SKM-1 treated with dmso at 0.1 percent for 144 hours (cell line): ENCODE data around the gene TIGAR.

ENCODE experiments used
- DNase-seq: peaks from one replicate; lab custom pipeline; 2025; ENCODE audit not compliant: unreplicated experiment; lab: John Stamatoyannopoulos, UW

TIGAR gene, protein sequence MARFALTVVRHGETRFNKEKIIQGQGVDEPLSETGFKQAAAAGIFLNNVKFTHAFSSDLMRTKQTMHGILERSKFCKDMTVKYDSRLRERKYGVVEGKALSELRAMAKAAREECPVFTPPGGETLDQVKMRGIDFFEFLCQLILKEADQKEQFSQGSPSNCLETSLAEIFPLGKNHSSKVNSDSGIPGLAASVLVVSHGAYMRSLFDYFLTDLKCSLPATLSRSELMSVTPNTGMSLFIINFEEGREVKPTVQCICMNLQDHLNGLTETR

DNA sequence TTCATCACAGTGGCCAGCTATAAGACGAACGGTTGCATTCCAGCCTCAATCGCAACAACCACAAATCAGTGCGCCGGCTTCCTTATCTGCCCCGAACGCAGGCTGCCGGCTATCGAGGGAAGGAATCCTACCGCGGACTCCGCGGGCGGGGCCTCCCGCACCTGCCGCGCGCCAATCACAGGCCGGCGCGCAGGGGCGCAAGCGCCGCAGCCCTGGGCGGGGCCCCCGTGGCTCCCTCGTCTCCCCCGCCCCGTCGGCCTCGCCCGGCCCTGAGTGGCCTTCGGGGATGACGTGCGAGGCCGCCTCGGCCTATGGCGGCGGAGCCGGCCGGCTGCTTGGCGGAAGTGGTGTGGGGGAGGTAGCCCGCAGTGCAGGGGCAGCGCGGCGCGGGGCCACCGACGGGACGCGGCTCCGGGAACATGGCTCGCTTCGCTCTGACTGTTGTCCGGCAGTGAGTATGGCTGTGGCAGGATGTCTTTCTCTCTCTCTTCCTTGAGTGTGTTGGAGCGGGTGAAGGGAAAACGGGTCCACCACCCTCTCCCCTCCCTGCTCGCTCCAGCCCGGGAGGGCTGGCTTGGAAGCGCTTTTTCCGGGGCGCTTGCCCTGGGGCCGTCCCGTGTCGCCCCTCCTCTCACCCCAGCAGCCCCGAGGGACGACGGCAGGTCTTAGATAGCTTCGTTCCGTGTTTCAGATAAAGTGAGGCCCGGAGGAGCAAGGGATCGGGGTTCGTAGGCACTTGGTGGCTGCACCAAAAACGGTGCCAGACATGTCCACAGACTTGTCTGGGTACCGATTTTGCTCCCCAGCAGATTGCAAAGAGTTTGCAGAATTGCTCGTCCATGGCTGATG, at the start of gene TIGAR:
Gene TIGAR, plus strand, starts transcription at position 361 of the 849 bp plus-strand sequence. Its CDS starts 59 bp downstream, at position 420.
- peak; percentile 57 for DNase-seq

DNA sequence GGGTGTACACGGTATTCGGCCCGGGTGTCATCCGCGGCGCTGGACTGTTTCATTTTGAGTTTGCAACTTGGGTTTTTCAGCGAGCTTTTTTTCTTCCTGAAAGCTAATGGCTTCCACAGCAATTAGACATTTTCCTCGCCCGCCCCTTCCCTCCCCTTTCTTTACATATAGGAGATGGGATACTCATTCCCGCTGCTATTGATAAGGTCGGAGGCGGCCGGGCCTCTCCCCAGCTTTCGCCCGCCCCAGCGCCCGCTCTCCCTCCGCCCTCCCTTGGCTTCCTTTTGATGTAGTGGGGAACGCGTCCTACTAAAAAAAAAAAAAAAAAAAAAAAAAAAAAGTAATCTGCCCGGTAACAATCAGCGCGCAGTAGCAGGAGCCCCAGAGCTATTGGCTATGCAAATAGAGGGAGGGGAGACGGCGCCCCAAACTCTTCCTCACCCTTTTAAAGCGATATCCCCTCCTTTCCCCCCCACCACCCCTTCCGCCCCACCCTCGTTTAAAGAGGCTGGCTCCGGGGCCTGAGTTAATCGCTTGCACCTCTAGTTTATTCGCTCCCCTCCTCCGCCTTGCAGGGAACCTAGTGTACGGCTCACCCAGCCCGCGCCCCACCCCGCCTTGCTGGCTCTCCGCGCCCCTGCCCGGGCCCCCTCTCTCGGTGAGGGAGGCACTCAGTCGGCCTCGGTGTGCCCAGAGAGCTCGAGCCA, 49.1 kb upstream of the TIGAR start:
- DNase-seq = no peak

DNA sequence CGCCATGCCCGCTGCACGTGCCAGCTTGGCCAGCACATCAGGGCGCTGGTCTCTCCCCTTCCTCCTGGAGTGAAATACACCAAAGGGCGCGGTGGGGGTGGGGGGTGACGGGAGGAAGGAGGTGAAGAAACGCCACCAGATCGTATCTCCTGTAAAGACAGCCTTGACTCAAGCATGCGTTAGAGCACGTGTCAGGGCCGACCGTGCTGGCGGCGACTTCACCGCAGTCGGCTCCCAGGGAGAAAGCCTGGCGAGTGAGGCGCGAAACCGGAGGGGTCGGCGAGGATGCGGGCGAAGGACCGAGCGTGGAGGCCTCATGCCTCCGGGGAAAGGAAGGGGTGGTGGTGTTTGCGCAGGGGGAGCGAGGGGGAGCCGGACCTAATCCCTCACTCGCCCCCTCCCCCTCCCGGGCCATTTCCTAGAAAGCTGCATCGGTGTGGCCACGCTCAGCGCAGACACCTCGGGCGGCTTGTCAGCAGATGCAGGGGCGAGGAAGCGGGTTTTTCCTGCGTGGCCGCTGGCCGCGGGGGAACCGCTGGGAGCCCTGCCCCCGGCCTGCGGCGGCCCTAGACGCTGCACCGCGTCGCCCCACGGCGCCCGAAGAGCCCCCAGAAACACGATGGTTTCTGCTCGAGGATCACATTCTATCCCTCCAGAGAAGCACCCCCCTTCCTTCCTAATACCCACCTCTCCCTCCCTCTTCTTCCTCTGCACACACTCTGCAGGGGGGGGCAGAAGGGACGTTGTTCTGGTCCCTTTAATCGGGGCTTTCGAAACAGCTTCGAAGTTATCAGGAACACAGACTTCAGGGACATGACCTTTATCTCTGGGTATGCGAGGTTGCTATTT, 48.4 kb upstream of the TIGAR start:
- no peak for DNase-seq

DNA sequence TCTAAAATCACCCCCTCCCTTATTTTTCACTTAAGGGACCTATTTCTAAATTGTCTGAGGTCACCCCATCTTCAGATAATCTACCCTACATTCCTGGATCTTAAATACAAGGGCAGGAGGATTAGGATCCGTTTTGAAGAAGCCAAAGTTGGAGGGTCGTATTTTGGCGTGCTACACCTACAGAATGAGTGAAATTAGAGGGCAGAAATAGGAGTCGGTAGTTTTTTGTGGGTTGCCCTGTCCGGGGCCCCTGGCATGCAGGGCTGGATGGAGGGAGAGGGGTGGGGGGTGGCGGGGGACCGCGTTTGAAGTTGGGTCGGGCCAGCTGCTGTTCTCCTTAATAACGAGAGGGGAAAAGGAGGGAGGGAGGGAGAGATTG, 47.8 kb upstream of the TIGAR start:
- no peak for DNase-seq

DNA sequence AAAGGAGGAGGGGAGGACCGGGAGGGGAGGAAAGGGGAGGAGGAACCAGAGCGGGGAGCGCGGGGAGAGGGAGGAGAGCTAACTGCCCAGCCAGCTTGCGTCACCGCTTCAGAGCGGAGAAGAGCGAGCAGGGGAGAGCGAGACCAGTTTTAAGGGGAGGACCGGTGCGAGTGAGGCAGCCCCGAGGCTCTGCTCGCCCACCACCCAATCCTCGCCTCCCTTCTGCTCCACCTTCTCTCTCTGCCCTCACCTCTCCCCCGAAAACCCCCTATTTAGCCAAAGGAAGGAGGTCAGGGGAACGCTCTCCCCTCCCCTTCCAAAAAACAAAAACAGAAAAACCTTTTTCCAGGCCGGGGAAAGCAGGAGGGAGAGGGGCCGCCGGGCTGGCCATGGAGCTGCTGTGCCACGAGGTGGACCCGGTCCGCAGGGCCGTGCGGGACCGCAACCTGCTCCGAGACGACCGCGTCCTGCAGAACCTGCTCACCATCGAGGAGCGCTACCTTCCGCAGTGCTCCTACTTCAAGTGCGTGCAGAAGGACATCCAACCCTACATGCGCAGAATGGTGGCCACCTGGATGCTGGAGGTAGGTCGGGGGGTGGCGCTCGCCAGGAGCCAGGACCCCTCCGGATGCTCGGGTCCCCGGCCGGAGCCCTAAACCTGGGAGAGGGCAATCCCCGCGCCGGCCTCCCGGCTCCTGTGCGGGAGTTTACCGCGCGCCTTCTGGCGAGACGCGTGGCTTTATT, 47.2 kb upstream of the TIGAR start, which contains the start of gene CCND2:
Gene CCND2, plus strand, starts transcription at position 111 of the 744 bp plus-strand sequence. Its CDS starts 279 bp downstream, at position 390.
- DNase-seq = no peak

DNA sequence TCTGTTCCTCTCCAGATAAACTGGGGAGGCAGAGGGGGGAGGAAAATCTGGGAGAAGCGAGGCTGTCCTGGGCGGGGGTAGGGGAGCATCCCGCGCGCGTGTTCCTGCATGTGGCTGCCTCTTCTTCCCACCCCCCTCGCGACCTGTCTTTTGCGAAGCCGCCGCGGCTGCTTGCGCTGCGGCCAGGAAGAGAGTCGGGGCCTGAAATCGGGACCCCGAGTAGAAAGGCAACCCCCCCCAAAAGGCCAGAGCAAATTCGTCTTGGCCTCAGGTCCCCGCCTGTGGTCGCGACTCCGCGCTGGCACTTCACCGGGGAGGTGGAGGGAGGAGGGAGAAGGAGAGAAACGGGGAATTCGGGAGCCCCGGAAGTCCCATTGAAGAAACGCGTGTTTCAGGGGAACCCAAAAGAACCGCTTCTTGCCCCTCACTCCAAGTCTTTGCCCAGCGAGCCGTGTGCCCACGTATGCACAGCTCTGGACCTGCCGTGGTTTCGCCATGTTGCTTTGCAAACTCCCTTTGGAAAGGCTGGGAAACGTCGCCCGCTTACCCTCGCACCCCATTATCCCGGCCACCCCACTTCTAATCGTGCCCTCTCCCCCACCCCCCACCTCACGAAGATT, 46.5 kb upstream of the TIGAR start:
- no peak for DNase-seq

DNA sequence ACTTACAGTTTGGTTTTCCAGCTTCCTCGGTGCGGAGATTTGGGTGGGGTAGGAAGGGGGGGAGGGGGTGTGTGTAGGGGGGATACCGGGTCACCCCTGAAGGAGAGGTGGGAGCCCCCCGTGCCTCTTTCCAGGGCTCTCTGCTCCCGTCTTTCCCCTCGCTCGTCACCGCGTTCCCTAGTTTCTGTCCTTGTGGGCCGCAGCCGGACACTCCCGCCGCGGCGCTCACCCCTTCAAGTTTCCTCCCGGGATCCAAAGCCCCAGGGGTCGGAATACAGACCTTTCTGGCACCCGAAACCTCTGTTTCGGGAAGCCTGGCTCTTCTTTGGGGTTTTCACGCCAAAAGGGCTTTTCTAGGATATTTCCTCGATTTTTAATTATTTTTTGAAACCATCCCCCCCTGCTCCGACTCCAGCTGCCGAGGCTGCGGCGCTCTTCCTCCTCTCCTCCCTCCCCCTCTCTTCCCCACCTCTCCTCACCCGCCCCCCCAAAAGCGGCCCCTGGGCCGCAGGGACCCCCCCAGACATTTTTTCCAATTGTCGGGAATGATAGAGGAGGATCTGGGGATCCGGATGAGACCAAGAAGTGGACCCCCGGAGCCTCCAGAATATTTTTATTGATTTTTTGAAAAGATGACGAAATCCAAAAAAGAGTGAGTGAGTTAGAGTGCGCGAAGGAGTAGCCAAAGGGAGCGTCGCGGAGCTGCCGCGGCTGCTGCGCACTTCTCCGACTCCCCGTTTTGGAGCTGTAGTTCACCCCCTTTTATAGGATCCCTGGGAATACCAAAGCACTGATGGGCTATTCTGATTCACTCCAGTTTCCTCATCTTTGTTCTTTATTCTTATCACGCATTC, 45.8 kb upstream of the TIGAR start:
- no peak for DNase-seq

DNA sequence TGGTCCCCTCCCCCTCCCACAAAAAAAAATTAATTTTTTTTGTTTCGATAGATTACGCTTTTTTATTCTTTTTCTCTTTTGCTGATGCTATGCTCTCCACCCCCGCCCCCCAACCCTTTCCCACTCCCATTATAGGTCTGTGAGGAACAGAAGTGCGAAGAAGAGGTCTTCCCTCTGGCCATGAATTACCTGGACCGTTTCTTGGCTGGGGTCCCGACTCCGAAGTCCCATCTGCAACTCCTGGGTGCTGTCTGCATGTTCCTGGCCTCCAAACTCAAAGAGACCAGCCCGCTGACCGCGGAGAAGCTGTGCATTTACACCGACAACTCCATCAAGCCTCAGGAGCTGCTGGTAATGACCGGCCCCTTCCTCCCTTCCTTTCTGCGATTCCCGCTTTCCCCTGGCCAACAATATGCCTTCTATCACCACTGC, 45.1 kb upstream of the TIGAR start:
- no peak for DNase-seq

DNA sequence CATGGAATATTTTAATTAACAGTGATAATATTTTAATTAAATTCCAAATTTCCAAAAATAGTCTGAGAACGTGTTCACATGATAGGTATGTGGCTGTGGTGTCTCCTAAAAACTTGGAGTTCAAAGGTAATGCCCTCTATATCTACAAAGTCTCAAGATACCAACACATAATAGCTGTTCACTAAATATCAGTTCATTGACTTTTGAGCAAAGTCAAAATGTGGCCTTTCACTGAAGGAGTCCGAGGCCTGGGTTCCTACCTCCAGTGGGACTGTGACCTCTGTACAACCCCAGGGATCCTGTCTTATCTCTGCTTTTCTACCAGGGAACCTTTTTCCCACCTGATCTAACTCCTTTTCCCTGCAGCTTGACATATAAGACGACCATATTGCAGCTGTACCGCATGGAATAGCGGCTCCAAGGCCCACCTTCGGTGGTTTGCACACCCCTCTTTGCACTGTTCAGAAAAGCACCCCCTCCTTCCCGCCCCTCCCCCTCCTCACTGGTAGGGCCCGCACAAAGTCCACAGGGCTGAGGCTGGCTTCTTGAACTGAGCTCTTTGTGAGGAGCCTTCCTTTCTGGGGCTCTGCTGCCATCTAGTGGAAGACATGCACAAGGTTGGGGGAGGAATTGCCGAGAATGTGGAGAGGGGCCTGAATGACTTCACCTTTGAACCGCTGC, 44.3 kb upstream of the TIGAR start:
- DNase-seq = peak; percentile 41

DNA sequence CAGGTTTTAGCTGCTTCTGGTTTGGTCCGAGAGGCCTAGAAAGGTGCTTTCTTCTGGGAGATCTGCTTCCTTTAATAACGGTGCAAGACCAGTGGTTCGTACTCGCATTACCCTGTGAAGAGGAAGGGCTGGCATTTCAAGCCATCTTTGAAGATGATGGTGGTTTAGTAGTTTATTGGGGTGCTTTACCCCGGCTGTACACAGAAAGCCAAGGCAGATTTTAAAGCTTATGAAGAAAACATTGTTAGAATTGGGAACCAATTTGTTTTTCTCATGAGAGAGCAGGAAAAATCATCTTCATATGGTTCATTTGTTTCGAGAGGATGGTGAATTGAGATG, 43.8 kb upstream of the TIGAR start:
- no peak for DNase-seq

DNA sequence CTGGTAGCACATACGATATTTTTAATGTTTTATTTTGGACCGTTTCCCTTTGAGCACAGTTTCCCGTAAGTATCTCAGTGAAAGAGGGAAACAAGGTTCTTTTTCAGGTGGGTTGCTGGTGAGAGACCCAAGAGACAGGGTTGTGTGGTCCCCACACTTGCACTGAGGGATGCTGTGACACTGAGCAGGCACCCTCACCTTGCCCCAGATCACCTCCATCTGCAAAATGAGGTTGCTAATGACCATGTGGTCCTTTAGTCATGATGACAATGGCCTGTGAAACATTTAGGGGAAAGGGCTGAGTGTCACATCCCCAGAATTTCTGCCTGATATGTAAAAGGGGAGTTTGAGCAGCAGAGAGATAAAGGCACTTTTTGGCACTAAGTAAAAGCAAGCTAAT, 43.2 kb upstream of the TIGAR start:
- DNase-seq = no peak

DNA sequence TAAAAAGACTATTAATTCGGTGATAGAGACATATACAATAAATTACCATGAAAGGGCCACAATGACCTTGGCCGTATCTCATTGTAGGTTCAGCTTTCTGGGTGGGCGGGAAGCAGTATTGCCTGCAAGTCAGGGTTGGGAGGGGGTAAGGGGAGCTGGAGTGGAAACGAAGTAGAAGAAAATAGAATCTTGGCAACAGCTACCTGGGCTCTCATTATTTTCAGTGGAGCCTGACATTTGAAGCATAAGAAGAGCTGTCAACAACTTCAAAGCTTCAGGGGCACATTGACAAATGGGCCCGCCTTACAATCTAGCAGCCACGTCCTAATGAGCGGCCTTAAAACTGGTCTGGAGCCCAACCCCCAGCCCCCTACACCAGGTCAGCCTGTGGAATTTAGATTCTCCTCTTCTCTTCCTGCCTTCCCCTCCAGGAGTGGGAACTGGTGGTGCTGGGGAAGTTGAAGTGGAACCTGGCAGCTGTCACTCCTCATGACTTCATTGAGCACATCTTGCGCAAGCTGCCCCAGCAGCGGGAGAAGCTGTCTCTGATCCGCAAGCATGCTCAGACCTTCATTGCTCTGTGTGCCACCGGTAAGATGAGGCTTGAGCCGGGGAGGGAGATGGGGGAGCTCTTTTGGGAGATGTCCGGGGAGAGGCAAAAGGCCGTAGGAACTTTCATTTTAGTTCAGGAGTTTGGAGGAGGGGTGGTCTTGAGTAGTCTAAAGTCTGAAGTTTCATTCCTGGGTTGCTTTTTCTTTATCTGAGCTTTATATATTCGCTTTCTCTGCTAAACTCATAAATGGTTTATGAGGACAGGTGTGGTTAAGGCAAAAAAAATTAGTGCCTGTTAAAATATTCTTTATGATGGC, 42.5 kb upstream of the TIGAR start:
- no peak for DNase-seq

DNA sequence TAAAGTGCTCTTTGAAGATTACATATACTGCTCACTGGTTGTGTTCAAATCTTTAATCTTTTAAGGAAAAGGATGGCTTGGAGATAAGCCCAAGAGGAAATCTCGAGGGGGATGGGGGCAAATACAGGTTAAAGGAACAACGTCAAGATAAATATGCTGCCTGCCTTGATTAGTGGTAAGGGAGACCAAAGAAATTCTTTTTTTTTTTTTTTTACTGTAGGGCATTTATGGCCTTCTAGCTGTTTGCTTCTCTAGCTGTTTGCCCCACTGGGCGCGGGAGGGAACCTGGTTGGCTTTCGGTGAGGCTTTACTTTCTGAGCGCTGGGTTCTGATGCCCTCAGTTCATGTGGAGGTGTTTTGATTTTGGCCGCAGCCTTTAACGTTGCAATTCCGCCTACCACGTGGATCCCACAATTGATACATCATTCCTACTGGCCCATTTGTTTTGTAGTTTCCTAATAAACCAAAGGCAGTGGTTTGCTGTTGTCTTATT, 41.8 kb upstream of the TIGAR start:
- no peak for DNase-seq

DNA sequence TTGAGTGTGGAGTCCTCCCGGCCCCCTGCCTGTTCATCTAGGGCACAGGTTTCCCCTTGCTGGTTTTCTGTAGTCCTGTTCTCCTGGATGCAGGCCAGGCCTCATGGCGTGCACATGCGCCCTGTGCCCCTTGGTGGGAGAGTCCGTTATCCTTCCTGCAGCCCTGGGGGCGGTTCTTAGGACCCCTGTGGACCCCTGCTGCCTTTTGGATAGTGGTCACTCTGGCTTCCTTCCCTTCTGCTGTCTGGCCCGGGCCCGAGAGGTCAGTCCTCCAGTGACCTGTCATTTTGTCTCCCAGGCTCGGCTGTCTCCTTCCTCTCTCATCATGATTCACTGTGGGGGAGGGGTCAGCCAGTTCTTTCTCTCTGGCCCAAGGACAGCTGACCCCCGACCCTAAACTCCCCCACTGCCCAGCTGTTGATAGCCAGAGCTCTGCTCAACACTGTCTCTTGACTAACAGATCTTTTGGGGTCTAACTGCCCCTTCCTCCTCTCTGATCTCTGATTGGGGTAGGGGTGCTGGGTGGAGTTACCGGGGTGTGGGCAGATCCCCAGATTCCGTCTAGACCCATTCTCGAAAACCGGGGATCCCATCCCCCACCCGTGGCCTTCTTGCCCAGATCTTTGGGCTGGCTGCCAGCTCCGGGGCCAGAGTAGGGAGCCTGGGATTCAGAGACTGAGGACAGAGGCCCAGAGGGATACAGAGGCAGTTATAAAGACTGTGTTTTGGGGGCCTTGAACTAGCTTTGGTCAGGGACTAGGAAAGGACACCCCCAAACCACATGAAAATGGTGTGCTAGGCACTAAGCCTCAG, 40.5 kb upstream of the TIGAR start:
- no peak for DNase-seq

DNA sequence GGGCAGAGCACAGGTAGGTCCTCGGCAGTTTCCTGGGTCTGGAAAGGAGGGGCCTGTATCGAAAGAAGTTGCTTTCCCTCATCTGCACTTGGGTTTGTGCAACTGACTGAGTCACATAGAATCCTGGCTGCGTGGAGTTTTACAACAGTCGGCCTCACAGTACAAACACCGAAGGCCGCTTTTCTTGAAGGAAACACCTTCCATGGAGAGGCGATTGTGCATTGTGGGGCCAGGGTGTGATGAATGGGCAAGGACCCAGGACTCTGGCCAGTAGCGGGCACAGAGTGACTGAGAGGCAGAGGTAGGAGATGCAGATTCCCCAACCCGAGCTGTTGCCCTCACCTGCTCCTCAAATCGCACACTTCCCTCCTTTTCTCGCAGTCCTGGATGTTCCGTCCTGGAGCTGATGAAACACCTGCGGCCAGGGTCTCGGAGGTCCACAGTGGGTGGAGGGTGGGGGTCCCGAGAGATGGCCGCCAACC, 39.8 kb upstream of the TIGAR start:
- DNase-seq = no peak
